Iris pigment epithelial cell (primary cell): ENCODE data around the gene SLC6A18.

ENCODE experiments used
- DNase-seq: peaks from one replicate; pipeline ENCODE4 v3.0.0-alpha.2; 2011; ENCODE audit warnings: low read depth

The SLC6A18 gene

GRCh38 chr5:1203311-1203967 is 21.7 kb upstream of the SLC6A18 start:
- DNase-seq, result no peak

- no peak for DNase-seq
These were observed 21.1 kb upstream of the SLC6A18 start for GRCh38 chr5:1203968-1204692.

GRCh38 chr5:1204693-1205242 is 20.4 kb upstream of the SLC6A18 start:
- DNase-seq, result peak; percentile 38

GRCh38 chr5:1205255-1206180 is 19.7 kb upstream of the SLC6A18 start:
- no peak for DNase-seq

GRCh38 chr5:1206521-1207412 is 18.4 kb upstream of the SLC6A18 start:
- DNase-seq, result no peak

GRCh38 chr5:1207555-1207954 is 17.6 kb upstream of the SLC6A18 start:
- DNase-seq, result no peak

GRCh38 chr5:1208221-1208742 is 16.9 kb upstream of the SLC6A18 start:
- no peak for DNase-seq

- DNase-seq, result peak; percentile 9
These were observed 16.3 kb upstream of the SLC6A18 start for GRCh38 chr5:1208743-1209488.

- DNase-seq, result no peak
These were observed 15.7 kb upstream of the SLC6A18 start for GRCh38 chr5:1209489-1209852.

- DNase-seq, result no peak
These were observed 15.0 kb upstream of the SLC6A18 start for GRCh38 chr5:1209896-1210776.

- no peak for DNase-seq
These were observed 14.3 kb upstream of the SLC6A18 start for GRCh38 chr5:1210832-1211251.

- no peak for DNase-seq
These were observed 13.5 kb upstream of the SLC6A18 start for GRCh38 chr5:1211701-1212100.

GRCh38 chr5:1212271-1212670 is 12.9 kb upstream of the SLC6A18 start:
- DNase-seq, result no peak

GRCh38 chr5:1212881-1213280 is 12.3 kb upstream of the SLC6A18 start:
- DNase-seq, result no peak

- DNase-seq, result no peak
These were observed 11.5 kb upstream of the SLC6A18 start for GRCh38 chr5:1213508-1214162.

- no peak for DNase-seq
These were observed 10.8 kb upstream of the SLC6A18 start for GRCh38 chr5:1214163-1214935.

- no peak for DNase-seq
These were observed 10.3 kb upstream of the SLC6A18 start for GRCh38 chr5:1214936-1215220.
